Mucosa of descending colon (tissue), 3 donors: Measurements from ENCODE around the gene DEPDC4. TPM values are rescaled to one million over a fixed set of nuclear protein-coding genes. Genes with fewer than 3 reads are reported as not detected.
"Not testable (repeated sequence)": the region's sequence is repeated elsewhere in the genome, so short reads cannot be mapped to it uniquely, and the experiment has no call there.

Experiments used
- ATAC-seq: fragments of 200-7000 bp; cut with Tn5 transposase; one replicate; pipeline ENCODE4 v1.9.1; 2020; ENCODE audit warnings: mild to moderate bottlenecking, moderate library complexity
- DNase-seq, 3 donors: peaks; one replicate each; pipeline ENCODE4 v3.0.0-alpha.2; 2020
- H3K36me3 ChIP-seq: fragments of 200-600 bp; one replicate; pipeline ENCODE4 v1.8.0; 2021; ENCODE audit warnings: low read depth, mild to moderate bottlenecking
- H3K4me1 ChIP-seq: fragments of 200-600 bp; one replicate; pipeline ENCODE4 v1.8.0; 2021; ENCODE audit warnings: low read depth, mild to moderate bottlenecking
- H3K4me3 ChIP-seq: fragments of 200-600 bp; one replicate; pipeline ENCODE4 v1.8.0; 2021; ENCODE audit warnings: mild to moderate bottlenecking
- H3K9me3 ChIP-seq: fragments of 200-600 bp; one replicate; pipeline ENCODE4 v1.8.0; 2021; ENCODE audit warnings: mild to moderate bottlenecking
- intact Hi-C, 2 donors: fragments of 100-400 bp; cut with DNase I in 1 of 2; cut with micrococcal nuclease in 1 of 2; formaldehyde crosslinking; loops; one replicate each; pipeline versions ENCODE4 v1.11.0 to v1.11.1; 2022; cut with DNase I, micrococcal nuclease
- total RNA-seq, 3 donors: library from RNA; stranded (reverse); fragmentation: NEBNext Ultra II Directional in 2 of 3; extraction: Animal tissue kit (Norgen Biotek cat#: 25700) in 2 of 3; gene quantifications; one replicate each; pipeline versions ENCODE4 v1.2.1 to v1.2.4, GENCODE V29; 2021 to 2023
- TF ChIP-seq, protein P1 (sequence below): fragments of 200-600 bp; IDR thresholded peaks from one replicate; pipeline ENCODE4 v1.8.0; 2022; ENCODE audit warnings: antibody characterized with exemption, mild to moderate bottlenecking
- donor health status: DM: no; HTN: no; CAD: no; lungs with moderate emphysema.
- donor health status: DM: no; HTN: no; CAD: no.
- donor health status: DM: no; HTN: yes; CAD: no.

The DEPDC4 gene
- total RNA-seq, 3 donors from 2014 or later = 1.1 to 2.5 (median 2.1) TPM

DNA sequence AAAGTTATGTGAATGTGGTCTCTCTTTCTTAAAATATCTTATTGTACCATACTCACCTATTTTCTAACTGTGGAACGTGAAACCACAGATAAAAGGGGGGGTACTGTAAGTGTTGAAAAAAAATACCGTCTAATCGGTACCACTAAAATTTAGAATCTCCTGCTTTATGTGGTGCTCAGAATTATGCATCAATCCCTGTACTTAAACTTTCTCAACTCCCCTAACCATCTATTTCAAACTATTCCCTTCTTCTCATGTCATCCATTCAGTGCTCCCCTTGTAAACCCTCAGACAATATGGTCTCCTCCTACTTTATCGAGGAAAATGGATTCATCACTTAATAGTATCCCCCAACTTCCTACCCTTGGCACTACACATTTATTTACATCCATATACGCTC, 23.7 kb downstream of the DEPDC4 start:
- ATAC-seq (no peak), DNase-seq (no peak)
- intact Hi-C loops = no loop called here
- Histone ChIP-seq H3K36me3 (no peaks in the 10 kb centered on the region), H3K4me1 (no peaks in the 10 kb centered on the region), H3K4me3 (no peak overlapping the region), H3K9me3 (no peaks in the 10 kb centered on the region)
- TF ChIP-seq, protein P1, sequence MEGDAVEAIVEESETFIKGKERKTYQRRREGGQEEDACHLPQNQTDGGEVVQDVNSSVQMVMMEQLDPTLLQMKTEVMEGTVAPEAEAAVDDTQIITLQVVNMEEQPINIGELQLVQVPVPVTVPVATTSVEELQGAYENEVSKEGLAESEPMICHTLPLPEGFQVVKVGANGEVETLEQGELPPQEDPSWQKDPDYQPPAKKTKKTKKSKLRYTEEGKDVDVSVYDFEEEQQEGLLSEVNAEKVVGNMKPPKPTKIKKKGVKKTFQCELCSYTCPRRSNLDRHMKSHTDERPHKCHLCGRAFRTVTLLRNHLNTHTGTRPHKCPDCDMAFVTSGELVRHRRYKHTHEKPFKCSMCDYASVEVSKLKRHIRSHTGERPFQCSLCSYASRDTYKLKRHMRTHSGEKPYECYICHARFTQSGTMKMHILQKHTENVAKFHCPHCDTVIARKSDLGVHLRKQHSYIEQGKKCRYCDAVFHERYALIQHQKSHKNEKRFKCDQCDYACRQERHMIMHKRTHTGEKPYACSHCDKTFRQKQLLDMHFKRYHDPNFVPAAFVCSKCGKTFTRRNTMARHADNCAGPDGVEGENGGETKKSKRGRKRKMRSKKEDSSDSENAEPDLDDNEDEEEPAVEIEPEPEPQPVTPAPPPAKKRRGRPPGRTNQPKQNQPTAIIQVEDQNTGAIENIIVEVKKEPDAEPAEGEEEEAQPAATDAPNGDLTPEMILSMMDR = no peak

DNA sequence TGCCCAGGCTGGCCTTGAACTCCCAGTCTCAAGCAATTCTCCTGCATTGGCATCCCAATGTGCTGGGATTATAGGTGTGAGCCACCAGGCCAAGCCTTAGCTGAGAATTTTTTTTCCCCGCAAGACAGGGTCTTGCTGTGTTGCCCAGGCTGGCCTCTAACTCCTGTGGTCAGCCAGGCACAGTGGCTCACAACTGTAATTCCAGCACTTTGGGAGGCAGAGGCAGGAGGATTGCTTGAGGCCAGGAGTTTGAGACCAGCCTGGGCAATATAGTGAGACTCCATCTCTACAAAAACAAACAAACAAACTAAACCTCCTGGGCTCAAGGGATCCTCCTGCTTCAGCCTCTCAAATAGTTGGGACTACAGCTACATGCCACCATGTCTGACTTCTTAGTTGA, 27.3 kb downstream of the DEPDC4 start:
- peaks cover 10% of the 10 kb centered on the region for H3K4me1 ChIP-seq
- TF ChIP-seq, protein P1 = no peak
- no peak overlapping the region for H3K4me3 ChIP-seq
- no peaks in the 10 kb centered on the region for H3K9me3 ChIP-seq
- intact Hi-C loops = loop anchor here (5.0 to 10.0 kb wide), 2 partner anchors 313 to 315 kb away; no protein-coding TSS in a partner anchor
- no peaks in the 10 kb centered on the region for H3K36me3 ChIP-seq
- DNase-seq (no peak), ATAC-seq (no peak)

DNA sequence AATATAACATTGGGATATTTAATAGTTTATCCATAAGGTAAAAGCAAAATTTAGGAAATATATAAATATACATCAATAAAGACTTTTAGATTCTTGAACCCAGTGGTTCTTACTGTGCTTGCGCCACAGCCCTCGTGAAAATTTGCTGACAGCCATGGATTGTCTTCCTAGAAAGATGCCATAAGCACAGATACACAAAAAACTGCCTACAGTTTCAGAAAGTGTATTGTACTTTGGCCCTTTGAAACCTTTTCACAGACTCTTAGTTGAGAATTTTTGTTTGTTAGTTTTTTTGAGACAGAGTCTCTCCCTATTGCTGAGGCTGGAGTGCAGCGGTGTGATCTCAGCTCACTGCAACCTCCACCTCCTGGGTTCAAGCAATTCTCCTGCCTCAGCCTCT, 28.1 kb downstream of the DEPDC4 start:
- no peaks in the 10 kb centered on the region for H3K36me3 ChIP-seq
- peaks cover 16% of the 10 kb centered on the region for H3K4me1 ChIP-seq
- H3K4me3 ChIP-seq = no peak overlapping the region
- TF ChIP-seq, protein P1 = no peak
- no peaks in the 10 kb centered on the region for H3K9me3 ChIP-seq
- intact Hi-C loops = loop anchor here (5.0 to 10.0 kb wide), 2 partner anchors 314 to 316 kb away; no protein-coding TSS in a partner anchor
- ATAC-seq (no peak), DNase-seq (no peak)

DNA sequence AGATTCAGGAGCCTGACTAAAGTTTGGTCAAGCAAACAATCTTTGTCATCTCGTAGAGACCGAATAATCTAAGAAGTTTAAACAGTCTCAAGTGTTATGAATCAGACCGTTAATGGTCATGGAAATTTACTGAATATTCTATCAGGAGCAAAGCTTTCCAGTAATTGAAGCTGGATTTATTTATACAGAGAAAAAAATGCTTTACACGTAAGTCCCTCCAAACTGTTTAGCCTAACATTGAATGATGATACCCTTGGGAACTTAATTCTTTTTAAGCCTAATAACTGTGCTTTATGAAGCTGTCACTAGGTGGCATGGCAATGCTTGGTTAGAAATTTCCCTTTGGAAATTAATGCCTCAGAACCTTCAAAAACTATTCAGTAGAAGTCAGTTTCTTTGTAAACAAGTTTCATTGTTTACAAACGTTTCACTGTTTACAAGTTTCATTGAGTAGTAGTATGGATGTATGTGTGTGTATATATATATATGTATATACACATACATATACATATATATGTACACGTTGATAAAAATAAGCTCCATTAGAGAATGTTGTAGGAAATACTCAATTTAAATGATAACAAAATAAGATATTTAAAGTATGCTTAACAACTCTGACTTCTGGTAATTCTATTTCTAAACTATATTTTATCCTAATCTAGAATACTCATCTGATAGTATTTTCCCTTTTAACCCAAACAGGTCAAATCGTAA, 32.1 kb downstream of the DEPDC4 start:
- H3K4me3 ChIP-seq = no peak overlapping the region
- DNase-seq = peak in 1 of 3 donors; percentile 36
- H3K9me3 ChIP-seq = no peaks in the 10 kb centered on the region
- no peaks in the 10 kb centered on the region for H3K36me3 ChIP-seq
- H3K4me1 ChIP-seq = peaks cover 16% of the 10 kb centered on the region
- TF ChIP-seq, protein P1 = peak; percentile 75
- peak; percentile 62 for ATAC-seq
- intact Hi-C loops = loop anchor here (5.0 to 10.0 kb wide), 2 partner anchors 318 to 320 kb away; no protein-coding TSS in a partner anchor

DNA sequence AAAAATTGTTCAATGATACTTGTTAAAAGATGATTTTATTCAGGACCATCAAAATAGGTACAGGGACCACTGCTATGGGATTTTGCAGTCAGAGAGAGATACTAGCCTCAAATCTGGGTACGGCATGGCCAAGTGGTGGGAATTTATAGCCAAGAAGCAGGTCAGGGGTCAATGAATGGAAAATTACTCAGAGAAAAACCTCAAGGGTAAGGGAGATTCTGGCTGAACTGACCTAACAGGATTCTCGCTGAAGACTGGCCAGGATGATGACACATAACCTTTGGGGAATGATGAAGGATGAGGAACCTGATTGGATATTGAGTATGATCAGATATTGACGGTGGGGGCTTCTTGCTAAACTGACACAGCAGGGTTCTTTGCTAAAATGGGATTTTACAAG, 32.7 kb downstream of the DEPDC4 start:
- ATAC-seq (no peak), DNase-seq (peak in 1 of 3 donors; percentile 14)
- intact Hi-C loops = loop anchor here in 1 of 2 donors (10.0 kb wide), 1 partner anchor 321 kb away; no protein-coding TSS in a partner anchor
- Histone ChIP-seq H3K4me1 (peaks cover 16% of the 10 kb centered on the region), H3K9me3 (no peaks in the 10 kb centered on the region), H3K4me3 (no peak overlapping the region), H3K36me3 (no peaks in the 10 kb centered on the region)
- TF ChIP-seq, protein P1 = no peak

DNA sequence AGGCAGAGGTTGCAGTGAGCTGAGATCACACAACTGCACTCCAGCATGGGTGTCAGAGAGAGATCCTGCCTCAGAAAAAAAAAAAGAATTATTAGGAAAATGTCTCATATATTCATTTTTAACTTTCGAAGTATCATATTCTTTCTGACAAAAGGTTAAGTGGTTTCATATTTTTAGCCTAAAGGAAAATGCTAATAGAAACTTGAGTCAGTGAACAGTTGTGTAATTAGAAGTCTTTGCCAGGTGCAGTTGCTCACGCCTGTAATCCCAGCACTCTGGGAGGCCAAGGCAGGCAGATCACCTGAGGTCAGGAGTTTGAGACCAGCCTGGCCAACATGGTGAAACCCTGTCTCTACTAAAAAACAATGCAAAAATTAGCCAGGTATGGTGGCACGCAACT, 35.0 kb downstream of the DEPDC4 start:
- ATAC-seq, H3K9me3 ChIP-seq, DNase-seq, H3K36me3 ChIP-seq, H3K4me3 ChIP-seq: not testable (repeated sequence)
- intact Hi-C loops = loop anchor here in 1 of 2 donors (10.0 kb wide), 1 partner anchor 323 kb away; no protein-coding TSS in a partner anchor
- peaks cover 16% of the 10 kb centered on the region for H3K4me1 ChIP-seq
